Epidermal melanocyte (primary cell): ENCODE data around the gene PAPPA.

Experiments used
- DNase-seq: peaks from one replicate; pipeline ENCODE4 v3.0.0; 2011; ENCODE audit warnings: low spot score; ENCODE audit not compliant: insufficient read length

Gene PAPPA

GRCh38 chr9:116181853-116182610 is 28.4 kb downstream of the PAPPA start:
- DNase-seq: no peak

GRCh38 chr9:116182876-116183275 is 29.3 kb downstream of the PAPPA start:
- no peak for DNase-seq

DNA sequence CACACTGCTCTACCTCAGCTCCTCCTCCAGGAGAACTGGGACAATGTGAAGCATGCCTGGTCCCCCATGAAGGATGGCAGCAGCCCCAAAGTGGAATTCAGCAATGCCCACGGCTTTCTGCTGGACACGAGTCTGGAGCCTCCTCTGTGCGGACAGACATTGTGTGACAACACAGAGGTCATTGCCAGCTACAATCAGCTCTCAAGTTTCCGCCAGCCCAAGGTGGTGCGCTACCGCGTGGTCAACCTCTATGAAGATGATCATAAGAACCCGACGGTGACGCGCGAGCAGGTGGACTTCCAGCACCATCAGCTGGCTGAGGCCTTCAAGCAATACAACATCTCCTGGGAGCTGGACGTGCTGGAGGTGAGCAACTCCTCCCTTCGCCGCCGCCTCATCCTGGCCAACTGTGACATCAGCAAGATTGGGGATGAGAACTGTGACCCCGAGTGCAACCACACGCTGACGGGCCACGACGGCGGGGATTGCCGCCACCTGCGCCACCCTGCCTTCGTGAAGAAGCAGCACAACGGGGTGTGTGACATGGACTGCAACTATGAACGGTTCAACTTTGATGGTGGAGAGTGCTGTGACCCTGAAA is 34.1 kb downstream of the PAPPA start:
- DNase-seq: no peak

- no peak for DNase-seq
These were observed 36.1 kb downstream of the PAPPA start for GRCh38 chr9:116189683-116190082.

DNA sequence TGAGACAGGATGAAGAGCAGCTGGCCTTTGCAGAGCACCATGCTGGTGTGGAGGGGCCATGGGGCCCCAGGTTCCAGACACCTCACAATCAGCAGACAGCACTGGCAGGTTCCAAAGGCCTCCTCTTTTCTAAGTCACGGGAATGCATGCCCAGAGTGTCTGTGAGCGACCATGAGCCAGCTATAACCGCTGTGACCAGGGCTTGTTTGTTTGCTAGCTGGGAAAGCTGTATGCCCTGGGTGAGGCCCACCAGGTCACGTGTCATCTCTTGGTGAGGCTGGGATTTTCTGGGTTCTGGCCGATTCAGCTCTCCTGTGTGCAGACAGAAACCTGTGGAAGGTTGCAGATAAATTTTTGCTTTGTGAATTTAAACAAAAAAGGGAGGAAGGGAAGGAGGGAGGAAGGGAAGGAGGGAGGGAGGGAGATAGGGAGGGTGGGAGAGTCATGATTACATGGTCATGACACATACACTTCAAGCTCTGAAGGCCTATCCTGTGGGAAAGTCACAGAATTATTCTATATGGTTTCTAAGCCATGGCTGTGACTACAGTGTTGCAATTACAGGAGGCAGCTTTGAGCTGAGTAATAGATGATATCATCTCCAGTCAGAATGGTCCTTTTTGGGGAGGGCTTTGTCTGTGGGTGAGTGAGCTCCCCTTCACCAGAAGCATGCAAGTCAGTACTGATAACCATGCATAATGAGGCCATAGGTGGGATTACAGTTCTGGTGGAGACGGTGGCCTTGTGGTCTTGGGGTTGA is 37.2 kb downstream of the PAPPA start:
- no peak for DNase-seq

DNA sequence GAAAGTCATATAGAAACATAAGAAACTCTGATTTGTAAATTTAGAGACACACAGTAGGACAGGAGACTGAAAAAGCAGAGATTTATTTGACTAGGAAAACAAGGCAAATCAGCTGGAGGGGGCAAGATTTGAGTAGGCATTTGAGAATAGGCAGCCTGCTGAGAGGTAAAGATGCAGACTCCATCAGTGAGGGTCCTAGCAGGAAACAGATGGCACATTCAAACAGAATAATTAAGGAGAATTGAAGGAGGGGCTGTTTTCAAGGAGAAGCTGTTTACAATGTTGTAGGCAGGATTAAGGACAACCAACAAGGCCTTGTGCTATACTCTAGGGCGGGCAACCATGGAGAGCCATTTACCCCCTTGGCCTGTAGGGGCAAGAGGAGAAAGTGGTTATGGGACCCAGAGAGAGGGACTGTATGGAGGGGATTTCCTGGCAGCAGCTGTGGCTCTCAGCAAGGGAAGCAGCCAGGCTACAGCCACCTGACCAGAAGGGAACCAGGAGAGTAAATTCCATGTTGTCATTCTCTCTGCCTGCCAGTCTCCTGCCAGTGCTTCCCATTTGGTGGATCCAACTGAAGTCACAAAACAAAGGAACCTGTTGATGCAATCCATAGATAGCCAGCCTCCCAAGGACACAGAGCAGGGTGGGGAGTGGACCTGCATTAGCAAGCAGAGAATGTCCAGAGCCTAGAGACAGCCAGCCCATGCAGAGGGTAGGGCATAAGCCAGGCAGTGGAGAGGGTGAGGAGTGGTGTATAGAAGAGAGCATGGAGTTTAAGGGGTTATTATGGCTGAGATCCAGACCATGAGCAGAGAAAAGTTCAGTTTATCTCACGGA is 38.2 kb downstream of the PAPPA start:
- no peak for DNase-seq

DNA sequence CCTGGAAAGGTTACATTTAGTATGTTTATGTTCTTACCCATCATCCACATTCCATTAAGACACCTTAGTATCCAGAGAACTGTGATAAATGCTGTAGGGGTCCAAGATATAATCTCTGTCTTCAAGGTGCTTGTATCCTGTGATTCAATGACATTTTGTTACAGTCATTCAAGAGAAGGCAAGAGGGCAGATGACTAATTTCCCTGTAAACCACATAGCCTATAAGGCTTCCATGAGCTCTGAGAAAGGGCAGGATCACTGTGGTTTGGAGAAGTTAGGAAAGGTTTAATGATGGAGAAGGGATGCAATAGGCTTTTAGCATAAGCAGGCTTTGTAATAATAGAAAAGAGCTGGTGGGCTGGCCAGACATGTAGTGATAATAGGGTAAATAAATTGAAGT is 40.0 kb downstream of the PAPPA start:
- no peak for DNase-seq

DNA sequence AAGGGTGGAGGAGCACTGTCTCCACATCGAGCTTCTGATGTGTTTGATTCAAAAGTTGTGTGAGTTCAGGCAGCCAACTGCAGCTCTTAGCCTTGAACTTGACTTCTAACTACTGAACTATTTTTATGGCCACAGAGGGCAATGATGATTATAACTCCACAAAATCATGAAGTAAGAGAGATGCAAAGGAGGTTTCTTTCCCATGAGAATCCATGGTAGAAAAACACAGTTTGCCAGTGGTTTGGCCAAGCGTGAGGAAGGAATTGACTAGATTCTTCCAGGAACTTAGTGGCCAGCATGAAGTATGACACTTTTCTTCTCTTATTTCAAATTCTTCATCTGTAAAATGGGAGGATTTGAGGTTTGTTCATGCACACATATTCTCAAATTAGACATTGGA is 43.2 kb downstream of the PAPPA start:
- no peak for DNase-seq

DNA sequence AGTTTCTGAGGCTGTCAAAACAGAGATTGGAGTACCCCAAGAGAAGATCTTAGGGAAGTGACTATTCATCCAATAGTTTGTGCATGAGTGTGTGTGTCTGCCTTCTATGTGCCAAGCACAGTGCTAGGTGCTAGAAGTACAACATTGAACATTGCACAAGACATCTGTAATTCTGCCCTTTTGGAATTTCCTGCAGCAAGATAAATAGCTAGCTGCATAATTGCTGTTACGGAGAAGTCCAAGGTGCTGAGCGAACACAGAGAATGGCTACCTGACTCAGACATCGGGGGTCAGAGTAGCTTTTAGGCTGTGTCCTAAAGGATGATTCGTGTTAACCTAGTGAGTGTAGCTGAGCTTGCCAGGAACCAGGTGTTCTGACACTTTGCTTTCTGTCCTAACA is 44.8 kb downstream of the PAPPA start:
- DNase-seq: no peak

GRCh38 chr9:116202219-116202912 is 48.8 kb downstream of the PAPPA start:
- no peak for DNase-seq

- no peak for DNase-seq
These were observed 50.8 kb downstream of the PAPPA start for GRCh38 chr9:116204252-116204882.

- DNase-seq: no peak
These were observed 54.0 kb downstream of the PAPPA start for GRCh38 chr9:116207371-116208111.

- no peak for DNase-seq
These were observed 55.0 kb downstream of the PAPPA start for GRCh38 chr9:116208417-116209232.

DNA sequence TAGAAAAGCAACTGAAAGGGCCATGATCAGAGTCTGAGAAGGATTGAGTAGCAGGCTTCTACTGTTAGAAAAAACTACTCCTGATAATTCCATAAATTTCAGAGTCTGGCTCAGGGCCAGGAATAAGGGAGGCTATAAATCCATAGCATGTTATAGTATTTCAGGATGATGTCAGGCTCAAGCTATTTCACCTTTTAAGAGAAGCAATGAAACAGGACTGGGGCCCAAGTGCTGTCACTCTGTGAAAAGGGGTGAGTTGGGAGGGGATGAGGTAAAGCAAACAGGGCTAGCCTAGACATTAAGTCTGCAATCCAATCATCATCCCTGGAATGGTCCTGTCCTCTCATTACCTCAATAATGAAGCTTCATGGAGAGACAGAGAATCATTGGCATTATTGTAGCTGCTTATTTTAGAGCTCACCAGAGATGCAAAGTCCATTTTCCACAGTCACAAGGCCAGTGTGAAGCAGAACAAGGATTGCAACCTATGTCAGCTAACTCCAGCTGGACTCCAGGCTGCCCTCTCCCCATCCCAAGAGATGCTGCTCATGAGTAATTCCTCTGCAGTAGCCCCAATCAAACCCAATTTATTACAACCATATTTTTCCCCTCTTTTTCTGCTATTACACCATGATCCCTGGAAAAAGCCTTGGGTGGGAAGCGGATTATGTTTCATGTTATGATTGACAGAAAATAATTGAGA is 56.0 kb downstream of the PAPPA start:
- DNase-seq: no peak

GRCh38 chr9:116212986-116213692 is 59.5 kb downstream of the PAPPA start:
- no peak for DNase-seq

GRCh38 chr9:116213693-116214047 is 60.1 kb downstream of the PAPPA start:
- DNase-seq: no peak

- no peak for DNase-seq
These were observed 64.8 kb downstream of the PAPPA start for GRCh38 chr9:116218399-116218798.

DNA sequence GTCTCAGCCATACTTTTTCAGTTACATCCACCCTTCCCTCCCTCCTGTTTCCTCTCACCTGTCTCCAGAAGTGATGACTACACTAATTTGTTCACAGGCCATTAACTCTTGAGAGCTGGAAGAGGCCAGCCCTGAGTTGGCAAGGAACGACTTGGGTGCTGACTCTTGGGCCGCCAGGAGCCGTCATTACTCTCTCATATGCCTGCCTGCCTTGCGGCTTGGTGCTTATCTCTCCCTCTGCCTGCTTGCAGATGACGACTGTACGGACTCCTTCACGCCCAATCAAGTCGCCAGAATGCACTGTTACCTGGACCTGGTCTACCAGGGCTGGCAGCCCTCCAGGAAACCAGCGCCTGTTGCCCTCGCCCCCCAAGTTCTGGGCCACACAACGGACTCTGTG is 66.1 kb downstream of the PAPPA start:
- no peak for DNase-seq
